Endothelial cell of umbilical vein (primary cell): ENCODE measurements around the gene CMTR2. TPM values are rescaled to one million over a fixed set of nuclear protein-coding genes. Genes with fewer than 3 reads are reported as not detected.

ENCODE experiments used
- BruUV-seq: library from RNA; stranded (reverse); fragments of 400-500 nt; replicated peaks from 2 replicates; lab custom pipeline; 2021; lab: Mats Ljungman, UMichigan
- CTCF ChIA-PET: fragments of 300-600, 350-600 bp; sonication (Branson Sonifier 250); formaldehyde crosslinking; loops from one replicate; lab custom pipeline; 2021; ENCODE audit warnings: antibody characterized with exemption, inconsistent platforms; lab: Charles Lee
- POLR2A ChIA-PET: fragments of 300-600, 350-600 bp; sonication (Branson Sonifier 250); formaldehyde crosslinking; loops from one replicate; lab custom pipeline; 2021; ENCODE audit warnings: antibody characterized with exemption, inconsistent platforms; lab: Charles Lee
- DNase-seq: peaks from one replicate; pipeline ENCODE4 v3.0.0-alpha.2; 2011; ENCODE audit warnings: low read depth, low spot score
- FAIRE-seq: peaks from 2 replicates; lab custom pipeline; 2011; peaks lifted over from hg19 to GRCh38; lab: Jason Lieb, UNC
- H2AFZ ChIP-seq: 2 replicates; pipeline ENCODE4 v1.6.0; 2012; ENCODE audit warnings: low read depth, low read length, control low read depth, inconsistent platforms
- H3K27ac ChIP-seq: 2 replicates; pipeline ENCODE4 v1.5.1; 2011; ENCODE audit warnings: low read depth, mild to moderate bottlenecking, control low read depth, low read length, moderate library complexity; ENCODE audit not compliant: insufficient read depth
- H3K27me3 ChIP-seq, 2 experiments: 2 replicates each; pipeline versions ENCODE4 v1.6.0 to v1.6.1; 2011; ENCODE audit warnings: low read length in 2 of 2, mixed read lengths in 1 of 2; ENCODE audit not compliant: control insufficient read depth in 2 of 2, insufficient read depth in 2 of 2
- H3K36me3 ChIP-seq, 2 experiments: 2 replicates in 1 of 2; 3 replicates in 1 of 2; pipeline ENCODE4 v1.5.1; 2011; ENCODE audit warnings: low read length in 2 of 2, mild to moderate bottlenecking in 1 of 2, moderate library complexity in 1 of 2; ENCODE audit not compliant: control insufficient read depth in 2 of 2, insufficient read depth in 2 of 2; ENCODE audit errors: extremely low read depth in 1 of 2
- H3K4me1 ChIP-seq: 3 replicates; pipeline ENCODE4 v1.5.1; 2011; ENCODE audit warnings: mild to moderate bottlenecking, low read length; ENCODE audit not compliant: control insufficient read depth, insufficient read depth; ENCODE audit errors: extremely low read depth
- H3K4me2 ChIP-seq: 2 replicates; pipeline ENCODE4 v1.6.1; 2011; ENCODE audit warnings: low read length, control low read depth, mixed read lengths; ENCODE audit not compliant: insufficient read depth
- H3K4me3 ChIP-seq, 3 experiments: fragments of 200-600 bp in 1 of 3; sonication (generic), shearing (Covaris generic) in 1 of 3; replicated peaks in 1 of 3; 2 replicates each; pipeline ENCODE4 v1.5.1; 2011 to 2016; ENCODE audit warnings: control low read depth in 3 of 3, low read length in 3 of 3, mild to moderate bottlenecking in 2 of 3, inconsistent platforms in 1 of 3, low read depth in 1 of 3, moderate library complexity in 1 of 3; ENCODE audit not compliant: insufficient read depth in 1 of 3
- H3K79me2 ChIP-seq: 2 replicates; pipeline ENCODE4 v1.6.0; 2012; ENCODE audit warnings: low read length, inconsistent platforms; ENCODE audit not compliant: control insufficient read depth, insufficient read depth
- H3K9ac ChIP-seq: replicated peaks from 2 replicates; pipeline ENCODE3; 2011; ENCODE audit warnings: low read length, control low read depth; ENCODE audit not compliant: insufficient read depth; ENCODE audit errors: extremely low read depth
- H3K9me1 ChIP-seq: replicated peaks from 3 replicates; pipeline ENCODE4 v1.6.0; 2011; ENCODE audit warnings: mild to moderate bottlenecking, low read length; ENCODE audit not compliant: control insufficient read depth, insufficient read depth; ENCODE audit errors: extremely low read depth
- H3K9me3 ChIP-seq: replicated peaks from 2 replicates; pipeline ENCODE4 v1.5.1; 2012; ENCODE audit warnings: low read length, inconsistent platforms; ENCODE audit not compliant: control insufficient read depth, insufficient read depth
- H4K20me1 ChIP-seq: replicated peaks from 2 replicates; pipeline ENCODE3; 2011; ENCODE audit warnings: mild to moderate bottlenecking, low read length; ENCODE audit not compliant: control insufficient read depth, insufficient read depth; ENCODE audit errors: extremely low read depth
- CTCF ChIP-seq, 2 donors: IDR thresholded peaks; 1 replicate in 1 of 2; 2 replicates in 1 of 2; pipeline ENCODE4 v1.5.1; 2011; ENCODE audit warnings: low read length in 2 of 2, mild to moderate bottlenecking in 2 of 2, moderate library complexity in 2 of 2, control low read depth in 1 of 2, inconsistent platforms in 1 of 2, low read depth in 1 of 2; ENCODE audit not compliant: insufficient read depth in 1 of 2; ENCODE audit errors: extremely low read depth in 1 of 2
- EZH2 ChIP-seq: IDR thresholded peaks from 2 replicates; pipeline ENCODE4 v1.6.1; 2012; ENCODE audit warnings: borderline replicate concordance, low read depth, mild to moderate bottlenecking, moderate library complexity, low read length, inconsistent platforms; ENCODE audit not compliant: severe bottlenecking
- FOS ChIP-seq: IDR thresholded peaks from 2 replicates; pipeline ENCODE4 v1.6.1; 2011; ENCODE audit warnings: mild to moderate bottlenecking, low read length, moderate library complexity, borderline replicate concordance; ENCODE audit not compliant: insufficient read depth
- GATA2 ChIP-seq: IDR thresholded peaks from 2 replicates; pipeline ENCODE4 v1.7.0; 2011; ENCODE audit warnings: low read depth, mild to moderate bottlenecking, moderate library complexity, mixed read lengths, low read length; ENCODE audit not compliant: insufficient read length, insufficient read depth
- JUN ChIP-seq: IDR thresholded peaks from 2 replicates; pipeline ENCODE4 v1.6.1; 2011; ENCODE audit warnings: borderline replicate concordance, low read depth; ENCODE audit not compliant: insufficient read length, insufficient read depth
- MYC ChIP-seq: IDR thresholded peaks from one replicate; pipeline ENCODE4 v1.6.1; 2011; ENCODE audit warnings: mild to moderate bottlenecking, low read depth, low read length
- POLR2A ChIP-seq: IDR thresholded peaks from 2 replicates; pipeline ENCODE4 v1.6.1; 2012; ENCODE audit warnings: low read depth, mild to moderate bottlenecking, control low read depth, low read length
- POLR2AphosphoS5 ChIP-seq: IDR thresholded peaks from 2 replicates; pipeline ENCODE4 v1.6.1; 2012; ENCODE audit warnings: low read depth, mild to moderate bottlenecking, control low read depth, low read length, moderate library complexity; ENCODE audit not compliant: insufficient read depth
- dilution Hi-C: fragments of 300-500 bp; cut with MboI; formaldehyde crosslinking; loops from one replicate; pipeline ENCODE4 v1.15.0; 2019; ENCODE audit warnings: low sequenced_read_pairs; ENCODE audit not compliant: extremely low pct_ligation_motif_present
- intact Hi-C: fragments of 100-400 bp; cut with micrococcal nuclease; formaldehyde crosslinking; loops from one replicate; pipeline ENCODE4 v1.10.0; 2022
- polyA plus RNA-seq, 4 experiments: library from polyadenylated mRNA; depleted of rRNA in 3 of 4; stranded (reverse) in 3 of 4; unstranded in 1 of 4; fragments of >200 nt; gene quantifications; 2 replicates each; pipeline versions ENCODE4 v1.2.1 to v1.2.3, GENCODE V29; 2011 to 2012; ENCODE audit warnings: missing spikeins in 1 of 4
- total RNA-seq: library from RNA; stranded (reverse); gene quantifications from 2 replicates; pipeline ENCODE4 v1.2.3, GENCODE V29; 2021
- TF ChIP-seq, protein P1 (sequence below): IDR thresholded peaks from 2 replicates; pipeline ENCODE4 v1.6.1; 2011; ENCODE audit not compliant: insufficient read depth, insufficient read length

The CMTR2 gene
- total and polyA plus RNA-seq, 2 donors (not counting 3 experiments of a cell fraction or from before 2014, with no cell fraction given), result 11.6 to 18.8 TPM

DNA sequence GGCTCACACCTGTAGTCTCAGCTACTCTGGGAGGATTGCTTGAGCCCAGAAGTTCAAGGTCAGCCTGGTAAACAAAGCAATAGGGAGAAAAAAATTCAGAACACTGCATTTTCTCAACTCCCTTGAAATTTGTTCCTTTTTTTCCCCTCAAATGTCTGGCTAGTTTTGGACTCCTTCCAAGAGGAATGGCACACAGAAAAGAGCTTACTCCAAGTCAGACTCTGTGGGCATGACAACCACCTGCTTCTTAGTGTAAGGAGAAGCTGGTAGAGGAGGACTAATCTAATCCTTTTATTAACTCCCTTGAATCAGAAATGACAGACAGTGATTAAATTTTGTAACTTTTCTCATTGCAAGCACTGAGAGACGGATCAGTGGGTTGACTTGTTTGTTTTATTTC is 30.8 kb downstream of the CMTR2 start:
- TF ChIP-seq JUN, result no peak
- TF ChIP-seq POLR2A, result no peak
- no peak overlapping the region for H3K27ac ChIP-seq
- DNase-seq (no peak), FAIRE-seq (no peak)
- dilution Hi-C loops, result no loop called here
- H3K9ac ChIP-seq, result no peak overlapping the region
- no peak overlapping the region for H2AFZ ChIP-seq
- H4K20me1 ChIP-seq, result no peaks in the 10 kb centered on the region
- POLR2A ChIA-PET, result no interaction called here
- no peaks in the 10 kb centered on the region for H3K9me1 ChIP-seq
- CTCF ChIA-PET, result interaction anchor here (1.6 to 3.4 kb wide), 2 partner anchors 9 to 53 kb away, joined by 3 to 11 read pairs; no protein-coding TSS in a partner anchor
- no peak overlapping the region for H3K4me2 ChIP-seq
- H3K9me3 ChIP-seq, result no peaks in the 10 kb centered on the region
- no peaks in the 10 kb centered on the region for H3K79me2 ChIP-seq
- H3K36me3 ChIP-seq, result no peaks in the 10 kb centered on the region
- H3K4me1 ChIP-seq, result no peaks in the 10 kb centered on the region
- H3K4me3 ChIP-seq, result no peak overlapping the region
- intact Hi-C loops, result no loop called here
- BruUV-seq, result no TSS peak
- peaks cover 3 to 9% of the 10 kb centered on the region in 2 experiments for H3K27me3 ChIP-seq

- Histone ChIP-seq H3K4me3 (no peak overlapping the region), H3K9ac (no peak overlapping the region), H3K27ac (no peak overlapping the region), H3K79me2 (no peaks in the 10 kb centered on the region), H3K27me3 (peaks cover 3 to 9% of the 10 kb centered on the region in 2 experiments), H3K9me1 (no peaks in the 10 kb centered on the region), H2AFZ (no peak overlapping the region), H3K4me1 (no peaks in the 10 kb centered on the region), H4K20me1 (no peaks in the 10 kb centered on the region), H3K36me3 (no peaks in the 10 kb centered on the region), H3K4me2 (no peak overlapping the region), H3K9me3 (no peaks in the 10 kb centered on the region)
- intact Hi-C loops, result no loop called here
- dilution Hi-C loops, result no loop called here
- TF ChIP-seq POLR2AphosphoS5 (no peak), MYC (no peak), POLR2A (no peak), FOS (no peak), CTCF (IDR thresholded peaks at IDR 0.05; ENCODE audit: extremely low read depth in 1 of 2, insufficient read depth in 1 of 2, low read depth in 1 of 2, low read length in 2 of 2) (no peak), EZH2 (no peak), JUN (no peak), GATA2 (no peak)
- TF ChIP-seq, protein P1, sequence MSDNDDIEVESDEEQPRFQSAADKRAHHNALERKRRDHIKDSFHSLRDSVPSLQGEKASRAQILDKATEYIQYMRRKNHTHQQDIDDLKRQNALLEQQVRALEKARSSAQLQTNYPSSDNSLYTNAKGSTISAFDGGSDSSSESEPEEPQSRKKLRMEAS, result no peak
- ChIA-PET CTCF (interaction anchor here (3.4 kb wide), 1 partner anchor 54 kb away, joined by 11 read pairs; no protein-coding TSS in a partner anchor), POLR2A (no interaction called here)
- no peak for DNase-seq
- FAIRE-seq, result no peak
- BruUV-seq, result no TSS peak
These were observed 31.4 kb downstream of the CMTR2 start for GRCh38 chr16:71257768-71258167.
